Measurements from ENCODE around the gene NT5DC4. TPM values are rescaled to one million over a fixed set of nuclear protein-coding genes. Genes with fewer than 3 reads are reported as not detected.
"Not testable (repeated sequence)": the region's sequence is repeated elsewhere in the genome, so short reads cannot be mapped to it uniquely, and the experiment has no call there.

The NT5DC4 gene
- total RNA-seq, 1 donor from 2014 or later, result not detected

DNA sequence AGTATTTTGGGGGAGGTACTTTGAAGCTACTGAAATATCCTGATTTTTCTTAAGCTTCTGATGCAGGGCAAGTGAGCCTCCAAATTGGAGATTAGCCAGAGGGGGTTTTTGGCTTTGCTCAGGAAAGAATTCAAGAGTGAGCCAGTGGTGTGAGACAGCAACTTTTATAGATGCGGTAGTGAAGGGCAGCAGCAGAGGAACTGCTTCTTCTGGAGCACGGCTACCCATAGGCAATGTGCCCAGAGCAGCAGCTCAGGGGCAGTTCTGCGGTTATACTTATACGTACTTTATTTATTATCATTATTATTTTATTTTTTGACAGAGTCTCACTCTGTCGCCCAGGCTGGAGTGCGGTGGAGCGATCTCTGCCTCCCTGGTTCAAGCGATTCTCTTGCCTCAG, 19.8 kb upstream of the NT5DC4 start:
- DNase-seq, result no peak

DNA sequence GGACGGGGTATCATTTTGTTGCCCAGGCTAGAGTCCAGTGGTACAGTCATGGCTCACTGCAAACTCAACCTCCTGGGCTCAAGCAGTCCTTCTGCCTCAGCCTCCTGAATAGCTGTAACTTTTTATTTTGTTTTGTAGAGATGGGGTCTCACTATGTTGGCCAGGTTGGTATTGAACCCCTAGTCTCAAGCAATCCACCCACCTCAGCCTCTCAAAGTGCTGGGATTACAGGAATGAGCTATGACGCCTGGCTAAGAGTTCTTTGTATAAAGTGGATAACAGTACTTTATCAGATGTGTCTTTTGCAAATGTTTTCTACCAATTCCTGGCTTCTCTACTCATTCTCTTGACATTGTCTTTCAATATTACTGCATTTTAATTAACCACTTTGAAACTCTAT, 17.1 kb upstream of the NT5DC4 start:
- no peak for DNase-seq

DNA sequence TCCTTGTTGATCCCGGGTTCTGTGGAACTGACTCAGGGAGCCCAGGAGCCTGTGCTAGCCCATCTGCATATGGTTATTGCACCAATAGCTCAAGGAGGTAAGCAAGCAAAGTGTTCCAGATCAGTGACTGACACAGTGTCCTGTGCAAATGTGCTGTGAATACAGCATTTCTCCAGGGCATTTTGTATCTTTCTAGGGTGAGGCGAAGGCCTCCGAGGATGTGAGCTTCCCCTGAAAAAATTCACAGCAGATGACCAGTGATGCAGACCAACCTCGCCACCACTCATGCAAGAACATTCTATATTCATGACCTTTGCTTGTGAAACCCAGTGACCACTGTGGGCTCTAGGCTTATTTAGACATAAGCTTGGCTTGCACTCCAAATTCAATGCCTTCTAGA, 15.2 kb upstream of the NT5DC4 start:
- DNase-seq, result no peak

DNA sequence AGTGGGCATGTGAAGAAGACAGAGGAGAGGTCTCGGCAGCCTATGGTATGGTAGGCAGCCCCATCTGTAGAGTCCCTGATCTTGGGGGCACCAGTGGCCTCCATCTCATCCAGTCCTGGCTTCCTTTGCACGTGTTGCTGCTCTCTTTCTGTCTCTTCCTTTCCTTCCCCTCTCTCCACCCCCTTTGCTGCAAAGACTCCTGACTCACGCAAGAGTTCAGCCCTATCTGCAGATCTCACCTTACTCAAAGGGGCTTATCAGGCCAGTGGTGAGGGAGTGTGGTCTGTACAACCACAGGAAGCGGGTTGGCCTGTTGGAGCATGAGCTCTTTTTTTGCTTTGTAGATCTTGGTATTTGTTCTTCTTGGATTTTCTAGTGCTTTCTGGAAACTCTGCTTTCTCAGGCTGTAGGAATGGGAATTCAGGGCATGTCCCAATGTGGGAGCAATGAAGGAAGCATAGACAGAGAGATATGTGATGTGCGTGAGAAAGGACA, 14.6 kb upstream of the NT5DC4 start:
- DNase-seq, result no peak

DNA sequence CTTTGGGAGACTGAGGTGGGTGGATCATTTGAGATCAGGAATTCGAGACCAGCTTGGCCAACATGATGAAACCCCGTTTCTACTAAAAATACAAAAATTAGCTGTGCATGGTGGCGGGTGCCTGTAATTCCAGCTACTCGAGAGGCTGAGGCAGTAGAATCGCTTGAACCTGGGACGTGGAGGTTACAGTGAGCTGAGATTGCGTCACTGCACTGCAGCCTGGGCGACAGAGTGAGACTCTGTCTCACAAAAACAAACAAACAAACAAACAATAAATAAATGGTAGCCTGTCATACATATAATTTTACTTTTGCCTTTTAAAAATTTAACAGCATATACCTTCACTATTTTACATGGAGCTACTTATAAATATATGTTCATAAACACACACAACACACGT, 13.9 kb upstream of the NT5DC4 start:
- DNase-seq, result not testable (repeated sequence)

DNA sequence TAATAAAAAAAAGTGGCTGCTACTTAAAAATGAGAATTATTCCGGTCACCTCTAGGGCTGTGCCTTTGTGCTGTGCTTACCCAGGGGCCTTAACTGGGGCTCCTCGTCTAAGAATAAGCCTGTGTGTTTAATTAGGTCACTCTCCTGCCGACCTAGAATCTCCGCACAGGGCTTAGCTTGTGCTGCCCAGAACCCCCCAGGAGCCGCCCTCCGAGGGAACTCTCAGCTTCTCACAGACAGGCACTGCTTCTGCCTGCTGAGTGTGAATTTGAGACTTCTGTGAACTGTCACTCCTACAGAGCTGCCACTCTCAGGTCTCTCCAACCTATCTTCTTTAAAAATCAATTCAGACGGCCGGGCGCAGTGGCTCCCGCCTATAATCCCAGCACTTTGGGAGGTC, 11.9 kb upstream of the NT5DC4 start:
- no peak for DNase-seq

DNA sequence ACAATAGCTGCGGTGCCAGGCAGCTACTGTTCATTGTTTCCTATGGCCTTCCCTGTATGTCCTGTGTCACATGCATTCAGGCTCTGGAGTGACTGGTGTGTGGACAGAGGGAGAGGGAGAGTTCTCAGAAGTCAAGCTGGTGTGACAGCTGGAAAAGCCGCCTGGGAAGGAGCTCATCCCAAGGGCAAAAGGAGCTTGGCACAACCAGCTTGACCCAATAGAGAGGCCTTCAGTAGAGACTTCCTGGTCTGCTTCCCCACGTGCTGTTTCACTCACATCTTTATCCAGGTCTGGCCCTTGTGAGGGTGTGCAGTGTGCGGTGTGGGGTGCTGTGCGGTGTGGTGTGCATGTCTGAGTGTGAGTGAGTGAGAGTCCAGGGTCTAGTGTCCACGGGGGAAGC, 11.1 kb upstream of the NT5DC4 start:
- DNase-seq, result no peak

DNA sequence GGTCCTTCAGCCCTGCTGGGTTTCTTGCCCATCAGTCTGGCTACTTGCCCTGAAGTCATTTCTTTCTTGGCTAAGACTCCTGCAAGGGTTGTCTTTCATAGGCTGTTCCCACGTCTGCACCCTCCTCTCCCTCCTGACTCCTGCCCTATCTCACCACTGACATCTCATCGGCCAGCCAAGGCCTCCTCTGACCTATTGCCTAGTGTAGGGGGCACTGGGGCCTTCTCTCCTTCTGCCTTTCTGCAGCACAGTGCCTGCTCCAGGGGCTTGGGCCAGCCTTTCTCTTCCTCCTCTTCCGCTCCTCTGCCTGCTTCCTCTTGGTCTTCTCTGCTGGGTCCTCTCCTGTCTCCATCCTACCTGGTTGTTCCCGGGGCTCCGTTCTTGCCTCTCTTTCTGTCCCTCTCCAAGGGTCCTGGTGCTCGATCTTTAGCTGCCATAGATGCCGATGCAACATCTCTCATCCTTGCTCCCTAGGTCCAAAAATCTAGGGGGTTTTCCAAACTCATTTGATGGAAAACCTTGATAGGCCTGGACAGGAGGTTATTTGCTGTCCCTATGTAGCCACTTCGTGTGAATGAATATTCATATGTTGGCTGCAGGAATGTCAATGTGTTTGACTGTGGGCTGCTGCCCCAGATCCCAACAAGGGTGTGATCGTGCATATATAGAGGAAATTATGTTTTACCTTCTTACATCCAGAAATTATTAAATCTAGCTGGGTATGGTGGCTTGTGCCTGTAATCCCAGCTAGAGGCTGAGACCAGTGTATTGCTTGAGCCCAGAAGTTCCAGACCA, 9.7 kb upstream of the NT5DC4 start:
- DNase-seq, result no peak

DNA sequence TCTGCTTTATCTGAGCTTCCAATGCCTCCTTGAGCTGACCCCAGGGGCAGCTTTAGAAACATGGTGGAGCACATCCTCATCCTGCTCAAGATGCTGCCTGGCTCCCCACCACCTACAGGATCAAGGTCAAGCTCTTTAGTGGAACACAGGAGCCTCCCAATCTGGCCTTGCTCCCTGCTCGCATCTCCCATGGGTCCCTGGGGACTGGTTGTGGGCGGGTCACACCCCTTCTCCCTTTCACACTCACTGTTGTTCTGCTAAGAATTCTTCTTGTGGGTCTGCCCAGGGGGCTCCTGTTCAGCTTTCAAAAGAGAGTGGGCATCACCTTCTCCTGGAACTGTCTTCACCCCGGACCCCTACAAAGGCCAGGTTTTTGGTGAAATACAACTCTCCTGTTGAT, 8.4 kb upstream of the NT5DC4 start:
- no peak for DNase-seq

DNA sequence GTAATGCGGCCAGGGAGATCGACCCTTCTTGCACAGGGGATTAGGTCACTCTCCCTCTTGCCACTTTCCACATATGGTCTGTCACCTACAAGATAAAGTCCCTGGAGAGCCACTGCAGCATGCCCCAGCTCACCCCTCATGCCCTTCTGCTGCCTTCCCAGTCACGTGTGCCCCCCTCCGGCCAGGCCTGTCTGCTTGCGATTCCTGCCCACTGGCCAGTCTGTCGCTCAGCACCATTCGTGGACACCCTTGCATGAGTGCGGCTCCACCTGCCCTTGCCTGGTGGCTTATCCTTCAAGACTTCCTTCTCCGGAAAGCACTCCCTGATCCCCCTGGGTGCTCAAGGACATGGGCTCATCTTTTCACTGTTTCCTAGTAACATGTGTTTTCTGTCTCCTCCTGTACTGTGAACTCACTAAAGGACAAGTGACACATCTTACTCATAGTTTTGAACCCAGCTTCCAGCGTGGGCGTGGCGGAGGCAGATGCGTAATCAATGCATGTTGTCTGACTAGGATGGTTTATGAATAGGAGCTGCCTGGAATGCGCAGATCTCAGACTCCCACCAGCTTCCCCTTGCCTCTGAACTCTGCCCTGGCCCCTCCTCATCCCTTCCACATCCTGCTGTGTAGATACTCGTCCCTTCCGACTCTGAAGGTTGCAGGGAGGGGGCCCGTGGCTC, 7.8 kb upstream of the NT5DC4 start:
- peak; percentile 39 for DNase-seq

DNA sequence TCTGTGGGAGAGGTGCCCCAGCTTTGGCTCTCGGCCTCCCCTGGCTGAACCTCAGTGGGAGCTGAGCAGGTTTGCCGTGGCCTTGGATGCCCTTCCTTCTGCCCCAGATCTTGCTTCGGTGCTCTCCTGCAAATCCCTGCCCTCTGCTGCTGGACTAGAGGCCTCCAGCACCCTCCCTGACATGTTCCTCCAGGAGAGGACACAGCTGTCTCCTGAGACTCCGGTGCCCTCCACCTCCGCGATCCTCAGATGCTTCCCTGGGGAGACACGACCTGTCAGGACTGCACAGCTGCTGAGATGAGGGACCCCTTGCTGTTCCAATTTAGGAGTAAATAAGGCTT, 7.3 kb upstream of the NT5DC4 start:
- no peak for DNase-seq

DNA sequence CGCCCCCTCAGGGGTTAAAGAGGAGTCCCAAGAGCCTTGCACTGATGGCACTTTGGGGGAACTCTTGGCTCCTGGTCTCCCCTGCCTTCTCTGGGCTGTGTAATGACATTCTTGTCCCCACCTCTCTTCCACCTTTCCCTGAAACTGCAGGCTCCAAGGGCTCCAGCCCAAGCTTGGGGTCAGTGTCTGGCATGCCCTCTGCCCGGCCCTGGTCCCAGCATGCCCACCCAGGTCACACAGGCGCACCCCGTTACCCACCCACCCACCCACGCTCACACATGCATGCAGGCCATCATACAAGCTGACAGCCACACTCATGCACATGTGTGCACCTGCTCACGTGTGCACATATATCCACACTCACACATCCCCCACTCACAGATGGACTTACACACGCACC, 6.9 kb upstream of the NT5DC4 start:
- no peak for DNase-seq

DNA sequence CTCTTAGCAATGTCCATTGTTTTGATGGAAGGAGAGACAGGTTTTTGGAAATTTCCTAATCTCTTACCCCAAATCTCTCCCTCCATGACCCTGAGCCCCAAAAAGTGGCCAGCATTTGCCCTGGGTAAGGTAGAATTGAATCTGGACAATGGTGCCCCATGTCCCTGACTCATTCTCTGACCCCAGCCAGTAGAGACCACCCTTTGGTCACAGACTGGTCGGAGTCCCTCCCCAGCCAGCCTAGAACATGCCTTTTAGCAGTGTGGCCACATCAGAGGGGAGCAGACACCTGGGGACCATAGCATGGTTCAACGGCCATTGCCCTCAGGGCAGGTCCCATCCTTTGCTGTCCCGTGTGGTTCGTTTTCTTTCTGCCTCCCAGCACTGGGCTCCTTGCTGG, 6.5 kb upstream of the NT5DC4 start:
- DNase-seq, result no peak

DNA sequence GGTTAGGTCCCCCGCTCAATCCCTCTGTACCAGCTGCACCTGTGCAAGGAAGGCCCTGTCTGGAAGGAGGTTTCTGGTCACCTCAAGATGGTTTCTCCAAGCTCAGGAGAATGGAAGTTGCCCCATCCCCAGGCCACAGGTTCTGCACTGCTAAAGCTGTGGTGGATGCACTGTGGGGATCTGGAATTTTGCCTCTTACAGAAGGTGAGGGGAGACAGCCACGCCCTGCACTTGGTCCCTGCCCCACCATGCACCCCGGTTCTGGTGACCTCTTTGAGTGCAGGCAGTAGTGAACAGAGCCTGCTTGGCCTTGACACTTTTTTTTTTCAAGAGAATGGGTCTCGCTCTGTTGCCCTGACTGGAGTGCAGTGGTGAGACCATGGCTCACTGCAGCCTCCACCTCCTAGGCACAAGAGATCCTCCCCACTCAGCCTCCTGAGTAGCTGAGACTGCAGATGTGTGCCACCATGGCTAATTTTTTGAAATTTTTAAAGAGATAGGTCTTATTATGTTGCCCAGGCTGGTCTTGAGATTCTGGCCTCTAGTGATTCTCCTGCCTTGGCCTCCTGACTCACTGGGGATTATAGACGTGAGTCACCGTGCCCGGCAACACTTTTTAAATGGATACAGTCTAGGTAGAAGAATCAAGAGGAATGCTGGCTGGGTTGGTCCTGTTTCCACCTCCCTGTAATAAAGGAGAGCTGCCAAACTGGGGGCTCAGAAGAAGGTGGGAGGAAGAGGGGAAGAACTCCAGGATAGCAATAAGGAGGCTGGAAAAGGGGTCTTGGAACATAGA, 5.8 kb upstream of the NT5DC4 start:
- DNase-seq, result no peak

DNA sequence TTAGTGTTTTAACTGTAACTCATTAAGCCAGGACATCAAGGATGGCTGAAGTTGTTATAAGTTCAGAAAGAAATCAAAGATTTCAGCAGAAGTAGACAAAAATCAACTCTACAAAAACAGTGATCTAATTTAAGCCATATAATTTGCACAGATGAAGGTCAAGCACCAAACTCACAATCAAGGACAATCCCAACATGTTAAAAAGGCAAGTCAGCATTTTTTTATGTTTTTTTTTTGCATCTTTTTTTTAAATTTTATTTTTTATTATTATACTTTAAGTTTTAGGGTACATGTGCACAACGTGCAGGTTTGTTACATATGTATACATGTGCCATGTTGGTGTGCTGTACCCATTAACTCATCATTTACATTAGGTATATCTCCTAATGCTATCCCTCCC, 4.7 kb upstream of the NT5DC4 start:
- DNase-seq, result not testable (repeated sequence)

DNA sequence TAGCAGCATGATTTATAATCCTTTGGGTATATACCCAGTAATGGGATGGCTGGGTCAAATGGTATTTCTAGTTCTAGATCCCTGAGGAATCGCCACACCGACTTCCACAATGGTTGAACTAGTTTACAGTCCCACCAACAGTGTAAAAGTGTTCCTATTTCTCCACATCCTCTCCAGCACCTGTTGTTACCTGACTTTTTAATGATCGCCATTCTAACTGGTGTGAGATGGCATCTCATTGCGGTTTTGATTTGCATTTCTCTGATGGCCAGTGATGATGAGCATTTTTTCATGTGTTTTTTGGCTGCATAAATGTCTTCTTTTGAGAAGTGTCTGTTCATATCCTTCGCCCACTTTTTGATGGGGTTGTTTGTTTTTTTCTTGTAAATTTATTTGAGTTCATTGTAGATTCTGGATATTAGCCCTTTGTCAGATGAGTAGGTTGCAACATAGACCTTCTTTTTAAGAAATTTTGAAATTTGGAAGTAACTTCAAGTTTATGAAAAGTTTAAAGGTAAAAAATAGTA, 3.9 kb upstream of the NT5DC4 start:
- DNase-seq, result not testable (repeated sequence)

DNA sequence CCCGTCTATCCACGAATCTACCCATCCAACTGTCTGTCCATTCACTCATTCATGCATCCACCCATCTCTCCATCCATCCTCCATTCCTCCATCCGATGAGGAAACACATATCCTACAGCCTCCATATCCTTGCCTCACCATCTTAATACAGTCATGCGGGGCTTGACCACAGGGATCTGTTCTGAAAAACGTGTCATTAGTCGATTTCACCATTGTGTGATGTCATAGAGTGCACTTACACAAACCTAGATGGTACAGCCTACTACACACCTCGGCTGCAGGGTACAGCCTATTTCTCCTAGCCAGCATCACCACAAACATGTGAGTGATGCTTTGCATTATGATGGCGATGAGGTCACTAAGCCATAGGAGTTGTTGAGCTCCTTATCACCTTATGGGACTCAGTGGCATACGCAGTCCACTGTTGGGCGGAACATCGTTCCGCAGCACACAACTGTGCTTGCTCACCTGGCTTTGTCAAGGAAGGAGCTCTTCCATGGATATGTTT, 1.9 kb upstream of the NT5DC4 start:
- DNase-seq, result no peak

DNA sequence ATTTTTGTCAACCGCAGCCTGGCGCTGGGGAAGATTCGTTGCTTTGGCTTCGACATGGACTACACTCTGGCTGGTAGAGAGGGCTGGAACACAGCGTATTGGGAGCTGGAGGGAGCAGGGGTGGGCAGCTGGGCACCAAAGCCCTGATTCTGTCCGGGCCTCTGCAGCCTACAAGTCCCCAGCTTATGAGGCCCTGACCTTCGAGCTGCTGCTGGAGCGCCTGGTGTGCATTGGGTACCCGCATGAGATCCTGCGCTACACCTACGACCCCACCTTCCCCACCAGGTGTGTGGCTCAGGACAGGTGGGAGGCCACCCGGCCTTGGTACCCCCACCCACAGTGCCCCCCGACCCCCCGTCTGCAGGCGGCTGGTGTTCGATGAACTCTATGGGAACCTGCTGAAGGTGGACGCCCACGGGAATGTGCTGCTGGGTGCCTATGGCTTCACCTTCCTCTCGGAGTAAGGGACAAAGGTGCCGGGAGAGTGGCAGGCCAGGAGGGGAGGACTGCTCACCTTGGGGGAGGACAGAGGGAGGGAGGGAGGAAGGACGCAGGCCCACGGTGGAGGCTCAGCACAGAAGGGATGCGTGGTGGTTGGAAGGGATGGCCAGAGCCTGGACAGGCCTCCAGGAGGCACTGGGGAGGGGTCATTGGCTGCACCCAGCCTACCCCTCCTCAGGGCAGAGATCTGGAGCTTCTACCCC, 1.2 kb downstream of the NT5DC4 start:
- no peak for DNase-seq

DNA sequence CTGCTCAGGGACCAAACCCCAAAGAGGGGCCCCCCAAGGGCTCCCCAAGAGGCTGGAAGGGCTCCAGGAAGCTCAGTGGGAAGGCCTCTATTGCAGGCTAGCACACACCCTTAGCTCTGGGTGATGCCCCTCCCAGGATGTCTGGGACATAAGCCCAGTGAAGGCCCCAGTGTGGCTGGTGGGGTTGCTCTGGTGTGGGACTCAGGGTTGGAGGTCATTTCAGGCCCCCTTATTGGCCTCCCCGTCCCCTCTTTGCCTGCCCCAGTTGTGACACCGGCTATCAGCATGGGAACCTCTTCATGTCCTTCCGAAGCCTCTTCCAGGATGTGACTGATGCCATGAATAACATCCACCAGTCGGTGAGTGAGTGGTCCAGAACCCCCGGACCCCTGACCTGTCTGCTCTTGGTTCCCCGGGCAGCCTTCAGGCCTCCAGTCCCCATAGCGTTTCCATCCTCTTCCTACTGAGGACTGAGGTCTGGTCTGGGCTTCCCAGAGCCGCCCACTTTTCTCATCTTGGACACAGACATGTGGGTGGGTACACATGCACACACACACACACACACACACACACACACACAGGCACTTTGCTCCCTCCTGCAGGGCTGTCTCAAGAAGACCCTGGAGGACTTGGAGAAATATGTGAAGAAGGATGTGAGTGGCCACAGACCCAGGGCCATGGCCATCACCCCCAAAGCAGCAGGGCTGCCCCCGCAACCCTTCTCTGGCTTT, 2.2 kb downstream of the NT5DC4 start:
- no peak for DNase-seq

DNA sequence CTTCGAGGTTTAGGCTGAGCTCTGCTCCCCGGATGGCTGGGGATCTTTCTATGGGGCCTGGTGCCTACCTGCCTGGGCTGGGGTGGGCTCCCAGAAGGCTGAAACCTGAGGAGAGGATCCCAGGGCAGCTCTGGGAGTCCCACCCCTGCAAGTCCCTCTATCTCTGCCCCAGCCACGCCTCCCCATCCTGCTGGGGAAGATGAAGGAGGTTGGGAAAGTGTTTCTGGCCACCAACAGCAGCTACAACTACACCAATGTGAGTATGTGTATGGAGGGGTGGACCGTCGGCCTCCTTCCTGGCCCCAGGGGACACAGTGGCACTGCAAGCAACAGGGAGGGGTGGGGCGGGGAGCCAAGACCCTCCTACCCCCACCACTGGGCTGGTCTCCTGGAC, 2.7 kb downstream of the NT5DC4 start:
- DNase-seq, result no peak

DNA sequence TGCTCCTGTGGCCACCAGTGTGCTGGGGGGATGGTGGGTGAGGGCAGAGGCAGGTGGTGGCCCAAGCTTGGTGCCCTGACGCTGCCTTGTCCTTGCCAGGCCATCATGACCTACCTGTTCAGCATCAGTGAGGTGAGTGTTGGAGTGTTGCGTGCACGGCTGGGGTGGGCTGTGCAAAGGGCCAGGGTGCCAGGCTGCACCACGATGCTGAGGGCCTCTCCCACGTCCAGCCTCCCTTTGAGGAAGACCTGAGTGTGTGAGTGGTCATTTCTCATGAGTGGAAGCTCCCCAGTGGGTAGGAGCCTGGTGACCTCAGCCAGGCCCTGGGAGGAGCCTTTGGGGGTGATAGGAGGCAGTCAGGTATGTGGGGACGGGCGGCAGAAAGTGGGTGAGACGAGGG, 3.2 kb downstream of the NT5DC4 start:
- DNase-seq, result no peak
